Muscle of back (tissue), 13 donors: ENCODE data around the gene CTTNBP2. TPM values are rescaled to one million over a fixed set of nuclear protein-coding genes. Genes with fewer than 3 reads are reported as not detected.

Experiments
- DNase-seq, 3 donors: peaks; one replicate each; pipeline versions ENCODE4 v3.0.0 to v3.0.0-alpha.2; 2013
- long read RNA-seq, 9 donors: transcript quantifications; one replicate each; lab custom pipeline, GENCODE V29; 2026
- polyA plus RNA-seq, 10 donors: library from polyadenylated mRNA; unstranded; fragments of 120-200 nt; gene quantifications; one replicate each; pipeline ENCODE4 v1.2.1, GENCODE V29; 2013; ENCODE audit not compliant: insufficient read length in 10 of 10

Gene CTTNBP2
- polyA plus RNA-seq: 1 to 10 TPM; 1.7 to 3.3 (median 2.3) TPM
- long read RNA-seq, donor 1: 0 reads
- long read RNA-seq, donor 2: 0 reads
- long read RNA-seq, donor 3: 0 reads
- long read RNA-seq, donor 4: 0 reads
- long read RNA-seq, donor 5: 0 reads
- long read RNA-seq, donor 6: 0 reads
- long read RNA-seq, donor 7: 0 reads
- long read RNA-seq, donor 8: 0 reads
- long read RNA-seq, donor 9: 0 reads

- DNase-seq: peak; percentile 33 to 82 (median 70)
Measured at GRCh38 chr7:117873310-117874190, at the start of gene CTTNBP2. CTTNBP2 (minus strand) TSS chr7:117873441; CDS start chr7:117873415, 26 bp downstream.

GRCh38 chr7:117916309-117916708 lies 43.1 kb upstream of the CTTNBP2 start:
- no peak for DNase-seq

- no peak for DNase-seq
Measured at GRCh38 chr7:117912421-117912820, 39.2 kb upstream of the CTTNBP2 start.

GRCh38 chr7:117908031-117908795 lies 35.0 kb upstream of the CTTNBP2 start:
- no peak for DNase-seq

- DNase-seq: no peak
Measured at GRCh38 chr7:117907049-117907640, 33.9 kb upstream of the CTTNBP2 start.

- no peak for DNase-seq
Measured at GRCh38 chr7:117902314-117902889, 29.2 kb upstream of the CTTNBP2 start.

GRCh38 chr7:117901089-117901797 lies 28.0 kb upstream of the CTTNBP2 start:
- no peak for DNase-seq

GRCh38 chr7:117896339-117896738 lies 23.1 kb upstream of the CTTNBP2 start:
- DNase-seq: no peak

- no peak for DNase-seq
Measured at GRCh38 chr7:117895276-117895675, 22.0 kb upstream of the CTTNBP2 start.

GRCh38 chr7:117894037-117894436 lies 20.8 kb upstream of the CTTNBP2 start:
- no peak for DNase-seq

- DNase-seq: no peak
Measured at GRCh38 chr7:117892821-117893220, 19.6 kb upstream of the CTTNBP2 start.

- DNase-seq: no peak
Measured at GRCh38 chr7:117889611-117890010, 16.4 kb upstream of the CTTNBP2 start.

- DNase-seq: no peak
Measured at GRCh38 chr7:117888627-117889026, 15.4 kb upstream of the CTTNBP2 start.

GRCh38 chr7:117882594-117882993 lies 9.4 kb upstream of the CTTNBP2 start:
- DNase-seq: no peak

GRCh38 chr7:117876761-117877160 lies 3.5 kb upstream of the CTTNBP2 start:
- no peak for DNase-seq

- no peak for DNase-seq
Measured at GRCh38 chr7:117875566-117875965, 2.3 kb upstream of the CTTNBP2 start.

GRCh38 chr7:117874191-117874700 lies 1.0 kb upstream of the CTTNBP2 start:
- DNase-seq: no peak

- peak in 2 of 3 donors; percentile 16 to 55 for DNase-seq
Measured at GRCh38 chr7:117872561-117873309, 506 bp downstream of the CTTNBP2 start.

GRCh38 chr7:117871778-117872538 lies 1.3 kb downstream of the CTTNBP2 start:
- DNase-seq: peak in 2 of 3 donors; percentile 34 to 64
